ENCODE measurements around the gene WDR74.
"Not testable (repeated sequence)": the region's sequence is repeated elsewhere in the genome, so short reads cannot be mapped to it uniquely, and the experiment has no call there.

The WDR74 gene

GRCh38 chr11:62840721-62841360, 1.5 kb upstream of the WDR74 start:
- peak; percentile 89 for DNase-seq

GRCh38 chr11:62835336-62835735, 4.1 kb downstream of the WDR74 start:
- no peak for DNase-seq

GRCh38 chr11:62832336-62833234, 6.8 kb downstream of the WDR74 start, which contains the start of gene TEX54:
TSS of gene TEX54 (minus strand) at chr11:62832841.
- DNase-seq, result peak; percentile 70

GRCh38 chr11:62831520-62832335, 7.7 kb downstream of the WDR74 start, which contains the start of gene STX5:
TSS of gene STX5 (minus strand) at chr11:62832051. CDS start at chr11:62831243, 808 bp downstream.
- DNase-seq, result peak; percentile 100

- no peak for DNase-seq
Measured at GRCh38 chr11:62830904-62831519, 8.4 kb downstream of the WDR74 start.

GRCh38 chr11:62828130-62828529, 11.3 kb downstream of the WDR74 start:
- DNase-seq, result not testable (repeated sequence)

GRCh38 chr11:62823677-62824076, 15.7 kb downstream of the WDR74 start:
- no peak for DNase-seq

- DNase-seq, result no peak
Measured at GRCh38 chr11:62817129-62817528, 22.3 kb downstream of the WDR74 start.

- DNase-seq, result no peak
Measured at GRCh38 chr11:62816557-62816956, 22.8 kb downstream of the WDR74 start.

GRCh38 chr11:62811659-62812058, 27.7 kb downstream of the WDR74 start:
- no peak for DNase-seq

GRCh38 chr11:62810748-62811147, 28.6 kb downstream of the WDR74 start:
- no peak for DNase-seq

- no peak for DNase-seq
Measured at GRCh38 chr11:62806611-62807121, 32.7 kb downstream of the WDR74 start.

- DNase-seq, result peak; percentile 75
Measured at GRCh38 chr11:62805961-62806441, 33.4 kb downstream of the WDR74 start.

- DNase-seq, result peak; percentile 99
Measured at GRCh38 chr11:62805076-62805892, 34.1 kb downstream of the WDR74 start, which contains the start of gene NXF1. TSS of gene NXF1 (minus strand) at chr11:62805440. CDS start at chr11:62805356, 84 bp downstream.

GRCh38 chr11:62804310-62805075, 34.9 kb downstream of the WDR74 start:
- no peak for DNase-seq

GRCh38 chr11:62801071-62801470, 38.3 kb downstream of the WDR74 start:
- no peak for DNase-seq

GRCh38 chr11:62799486-62799885, 39.9 kb downstream of the WDR74 start:
- DNase-seq, result no peak

GRCh38 chr11:62796281-62796680, 43.1 kb downstream of the WDR74 start:
- DNase-seq, result no peak

GRCh38 chr11:62794201-62794775, 45.1 kb downstream of the WDR74 start:
- DNase-seq, result no peak

GRCh38 chr11:62792202-62792575, 47.2 kb downstream of the WDR74 start:
- no peak for DNase-seq

Data from activated CD8-positive, alpha-beta memory T cell treated with anti-CD3 and anti-CD28 coated beads for 24 hours (primary cell).